ENCODE data around the gene IL12RB2. TPM values are rescaled to one million over a fixed set of nuclear protein-coding genes. Genes with fewer than 3 reads are reported as not detected.

Gene IL12RB2, protein sequence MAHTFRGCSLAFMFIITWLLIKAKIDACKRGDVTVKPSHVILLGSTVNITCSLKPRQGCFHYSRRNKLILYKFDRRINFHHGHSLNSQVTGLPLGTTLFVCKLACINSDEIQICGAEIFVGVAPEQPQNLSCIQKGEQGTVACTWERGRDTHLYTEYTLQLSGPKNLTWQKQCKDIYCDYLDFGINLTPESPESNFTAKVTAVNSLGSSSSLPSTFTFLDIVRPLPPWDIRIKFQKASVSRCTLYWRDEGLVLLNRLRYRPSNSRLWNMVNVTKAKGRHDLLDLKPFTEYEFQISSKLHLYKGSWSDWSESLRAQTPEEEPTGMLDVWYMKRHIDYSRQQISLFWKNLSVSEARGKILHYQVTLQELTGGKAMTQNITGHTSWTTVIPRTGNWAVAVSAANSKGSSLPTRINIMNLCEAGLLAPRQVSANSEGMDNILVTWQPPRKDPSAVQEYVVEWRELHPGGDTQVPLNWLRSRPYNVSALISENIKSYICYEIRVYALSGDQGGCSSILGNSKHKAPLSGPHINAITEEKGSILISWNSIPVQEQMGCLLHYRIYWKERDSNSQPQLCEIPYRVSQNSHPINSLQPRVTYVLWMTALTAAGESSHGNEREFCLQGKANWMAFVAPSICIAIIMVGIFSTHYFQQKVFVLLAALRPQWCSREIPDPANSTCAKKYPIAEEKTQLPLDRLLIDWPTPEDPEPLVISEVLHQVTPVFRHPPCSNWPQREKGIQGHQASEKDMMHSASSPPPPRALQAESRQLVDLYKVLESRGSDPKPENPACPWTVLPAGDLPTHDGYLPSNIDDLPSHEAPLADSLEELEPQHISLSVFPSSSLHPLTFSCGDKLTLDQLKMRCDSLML
- 1.8 TPM for polyA plus RNA-seq (2013, experiment 1 of 4)
- polyA plus RNA-seq (2013, experiment 2 of 4) = 1.1 TPM
- polyA plus RNA-seq (2013, experiment 3 of 4) = 0.59 TPM
- 0.97 TPM for polyA plus RNA-seq (2013, experiment 4 of 4)

DNA sequence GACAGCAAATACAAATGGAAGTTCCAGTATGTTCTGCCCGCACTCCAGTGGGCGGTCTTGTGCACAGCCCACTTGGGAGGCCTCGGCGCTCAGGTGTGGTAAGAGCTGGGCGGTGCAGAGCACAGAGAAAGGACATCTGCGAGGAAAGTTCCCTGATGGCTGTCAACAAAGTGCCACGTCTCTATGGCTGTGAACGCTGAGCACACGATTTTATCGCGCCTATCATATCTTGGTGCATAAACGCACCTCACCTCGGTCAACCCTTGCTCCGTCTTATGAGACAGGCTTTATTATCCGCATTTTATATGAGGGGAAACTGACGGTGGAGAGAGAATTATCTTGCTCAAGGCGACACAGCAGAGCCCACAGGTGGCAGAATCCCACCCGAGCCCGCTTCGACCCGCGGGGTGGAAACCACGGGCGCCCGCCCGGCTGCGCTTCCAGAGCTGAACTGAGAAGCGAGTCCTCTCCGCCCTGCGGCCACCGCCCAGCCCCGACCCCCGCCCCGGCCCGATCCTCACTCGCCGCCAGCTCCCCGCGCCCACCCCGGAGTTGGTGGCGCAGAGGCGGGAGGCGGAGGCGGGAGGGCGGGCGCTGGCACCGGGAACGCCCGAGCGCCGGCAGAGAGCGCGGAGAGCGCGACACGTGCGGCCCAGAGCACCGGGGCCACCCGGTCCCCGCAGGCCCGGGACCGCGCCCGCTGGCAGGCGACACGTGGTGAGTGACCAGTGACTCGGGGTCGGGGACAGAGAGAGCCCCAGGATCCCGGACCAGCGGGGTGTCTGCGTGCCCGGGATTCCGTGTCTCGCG is at the start of gene IL12RB2:
TSS of gene IL12RB2 (plus strand) at position 623 of the 810 bp plus-strand sequence. CDS start 12,496 bp downstream, outside the sequence.
- H3K36me3 ChIP-seq (ENCODE audit: control insufficient read depth, insufficient read depth, low read length) = no peaks in the 10 kb centered on the region
- no peaks in the 10 kb centered on the region for H3K9me3 ChIP-seq (ENCODE audit: control insufficient read depth, low read length)
- WGBS, 2 experiments = 4% methylated on average over 70 to 75 of the region's 75 CpGs
- no peak within 1 kb of the TSS for H3K27ac ChIP-seq (ENCODE audit: insufficient read depth, low read depth, low read length, poor library complexity, severe bottlenecking)
- H3K27me3 ChIP-seq (ENCODE audit: control insufficient read depth, insufficient read depth, low read length, poor library complexity, severe bottlenecking) = peaks cover 28% of the 10 kb centered on the region
- peak within 1 kb of the TSS; percentile 39 for H3K4me3 ChIP-seq (ENCODE audit: insufficient read depth, low read depth, low read length)
- H3K4me1 ChIP-seq (ENCODE audit: control insufficient read depth, insufficient read depth, low read length) = no peaks in the 10 kb centered on the region

GRCh38 chr1:67261680-67262079 is 46.0 kb upstream of the IL12RB2 start:
- 13 to 28% methylated on average over 2 to 3 of the region's 4 CpGs for WGBS, 2 experiments
- H3K4me1 ChIP-seq (ENCODE audit: control insufficient read depth, insufficient read depth, low read length) = no peaks in the 10 kb centered on the region
- no peaks in the 10 kb centered on the region for H3K9me3 ChIP-seq (ENCODE audit: control insufficient read depth, low read length)
- no peak overlapping the region for H3K4me3 ChIP-seq (ENCODE audit: insufficient read depth, low read depth, low read length)
- no peaks in the 10 kb centered on the region for H3K27me3 ChIP-seq (ENCODE audit: control insufficient read depth, insufficient read depth, low read length, poor library complexity, severe bottlenecking)
- H3K36me3 ChIP-seq (ENCODE audit: control insufficient read depth, insufficient read depth, low read length) = no peaks in the 10 kb centered on the region
- H3K27ac ChIP-seq (ENCODE audit: insufficient read depth, low read depth, low read length, poor library complexity, severe bottlenecking) = no peak overlapping the region

- H3K9me3 ChIP-seq (ENCODE audit: control insufficient read depth, low read length) = no peaks in the 10 kb centered on the region
- H3K27me3 ChIP-seq (ENCODE audit: control insufficient read depth, insufficient read depth, low read length, poor library complexity, severe bottlenecking) = no peaks in the 10 kb centered on the region
- no peak overlapping the region for H3K27ac ChIP-seq (ENCODE audit: insufficient read depth, low read depth, low read length, poor library complexity, severe bottlenecking)
- no peaks in the 10 kb centered on the region for H3K4me1 ChIP-seq (ENCODE audit: control insufficient read depth, insufficient read depth, low read length)
- no peaks in the 10 kb centered on the region for H3K36me3 ChIP-seq (ENCODE audit: control insufficient read depth, insufficient read depth, low read length)
- WGBS, 2 experiments = 86 to 100% methylated on average over 1 to 4 of the region's 5 CpGs
- H3K4me3 ChIP-seq (ENCODE audit: insufficient read depth, low read depth, low read length) = no peak overlapping the region
Observed at GRCh38 chr1:67262735-67263134, 44.9 kb upstream of the IL12RB2 start.

- H3K4me1 ChIP-seq (ENCODE audit: control insufficient read depth, insufficient read depth, low read length) = no peaks in the 10 kb centered on the region
- H3K36me3 ChIP-seq (ENCODE audit: control insufficient read depth, insufficient read depth, low read length) = no peaks in the 10 kb centered on the region
- no peak overlapping the region for H3K27ac ChIP-seq (ENCODE audit: insufficient read depth, low read depth, low read length, poor library complexity, severe bottlenecking)
- H3K27me3 ChIP-seq (ENCODE audit: control insufficient read depth, insufficient read depth, low read length, poor library complexity, severe bottlenecking) = no peaks in the 10 kb centered on the region
- no peak overlapping the region for H3K4me3 ChIP-seq (ENCODE audit: insufficient read depth, low read depth, low read length)
- no peaks in the 10 kb centered on the region for H3K9me3 ChIP-seq (ENCODE audit: control insufficient read depth, low read length)
Observed at GRCh38 chr1:67264152-67264551, 43.5 kb upstream of the IL12RB2 start.

DNA sequence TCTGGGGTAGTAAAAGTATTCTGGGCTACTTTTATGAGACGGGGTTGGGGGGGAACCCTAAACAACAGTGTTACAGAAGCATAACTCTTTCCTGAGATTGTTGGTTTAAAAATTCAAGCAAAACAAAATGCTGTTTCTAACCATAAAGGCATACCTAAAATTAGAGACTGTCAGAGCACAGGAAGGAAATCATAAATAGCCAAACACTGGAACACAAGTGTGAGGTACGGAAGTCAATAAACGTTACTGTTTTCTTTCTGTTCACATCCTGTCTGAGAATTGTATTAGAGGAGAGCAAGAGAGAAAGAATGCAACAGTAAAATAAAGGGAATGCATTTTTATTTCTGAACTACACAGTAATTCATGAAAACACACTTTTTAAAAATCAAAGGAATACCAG is 42.8 kb upstream of the IL12RB2 start:
- Histone ChIP-seq H3K27me3 (ENCODE audit: control insufficient read depth, insufficient read depth, low read length, poor library complexity, severe bottlenecking) (no peaks in the 10 kb centered on the region), H3K4me3 (ENCODE audit: insufficient read depth, low read depth, low read length) (no peak overlapping the region), H3K27ac (ENCODE audit: insufficient read depth, low read depth, low read length, poor library complexity, severe bottlenecking) (no peak overlapping the region), H3K36me3 (ENCODE audit: control insufficient read depth, insufficient read depth, low read length) (no peaks in the 10 kb centered on the region), H3K9me3 (ENCODE audit: control insufficient read depth, low read length) (no peaks in the 10 kb centered on the region), H3K4me1 (ENCODE audit: control insufficient read depth, insufficient read depth, low read length) (no peaks in the 10 kb centered on the region)
- WGBS, 2 experiments = 95 to 97% methylated on average over 2 to 3 of the region's 3 CpGs

- H3K9me3 ChIP-seq (ENCODE audit: control insufficient read depth, low read length) = no peaks in the 10 kb centered on the region
- H3K4me3 ChIP-seq (ENCODE audit: insufficient read depth, low read depth, low read length) = no peak overlapping the region
- H3K27ac ChIP-seq (ENCODE audit: insufficient read depth, low read depth, low read length, poor library complexity, severe bottlenecking) = no peak overlapping the region
- H3K4me1 ChIP-seq (ENCODE audit: control insufficient read depth, insufficient read depth, low read length) = no peaks in the 10 kb centered on the region
- H3K36me3 ChIP-seq (ENCODE audit: control insufficient read depth, insufficient read depth, low read length) = no peaks in the 10 kb centered on the region
- H3K27me3 ChIP-seq (ENCODE audit: control insufficient read depth, insufficient read depth, low read length, poor library complexity, severe bottlenecking) = no peaks in the 10 kb centered on the region
- 78 to 100% methylated on average over 2 to 3 of the region's 3 CpGs for WGBS, 2 experiments
Observed at GRCh38 chr1:67269061-67269460, 38.6 kb upstream of the IL12RB2 start.

GRCh38 chr1:67270541-67270940 is 37.1 kb upstream of the IL12RB2 start:
- H3K36me3 ChIP-seq (ENCODE audit: control insufficient read depth, insufficient read depth, low read length) = no peaks in the 10 kb centered on the region
- H3K9me3 ChIP-seq (ENCODE audit: control insufficient read depth, low read length) = no peaks in the 10 kb centered on the region
- WGBS, 2 experiments = 84 to 86% methylated on average over 3 of the region's 3 CpGs
- H3K4me3 ChIP-seq (ENCODE audit: insufficient read depth, low read depth, low read length) = no peak overlapping the region
- no peaks in the 10 kb centered on the region for H3K4me1 ChIP-seq (ENCODE audit: control insufficient read depth, insufficient read depth, low read length)
- H3K27ac ChIP-seq (ENCODE audit: insufficient read depth, low read depth, low read length, poor library complexity, severe bottlenecking) = no peak overlapping the region
- no peaks in the 10 kb centered on the region for H3K27me3 ChIP-seq (ENCODE audit: control insufficient read depth, insufficient read depth, low read length, poor library complexity, severe bottlenecking)

- H3K4me1 ChIP-seq (ENCODE audit: control insufficient read depth, insufficient read depth, low read length) = no peaks in the 10 kb centered on the region
- no peaks in the 10 kb centered on the region for H3K36me3 ChIP-seq (ENCODE audit: control insufficient read depth, insufficient read depth, low read length)
- H3K4me3 ChIP-seq (ENCODE audit: insufficient read depth, low read depth, low read length) = no peak overlapping the region
- H3K27me3 ChIP-seq (ENCODE audit: control insufficient read depth, insufficient read depth, low read length, poor library complexity, severe bottlenecking) = no peaks in the 10 kb centered on the region
- no peak overlapping the region for H3K27ac ChIP-seq (ENCODE audit: insufficient read depth, low read depth, low read length, poor library complexity, severe bottlenecking)
- H3K9me3 ChIP-seq (ENCODE audit: control insufficient read depth, low read length) = no peaks in the 10 kb centered on the region
- WGBS, 2 experiments = 93 to 94% methylated on average over 4 of the region's 4 CpGs
Observed at GRCh38 chr1:67273591-67273990, 34.1 kb upstream of the IL12RB2 start.

DNA sequence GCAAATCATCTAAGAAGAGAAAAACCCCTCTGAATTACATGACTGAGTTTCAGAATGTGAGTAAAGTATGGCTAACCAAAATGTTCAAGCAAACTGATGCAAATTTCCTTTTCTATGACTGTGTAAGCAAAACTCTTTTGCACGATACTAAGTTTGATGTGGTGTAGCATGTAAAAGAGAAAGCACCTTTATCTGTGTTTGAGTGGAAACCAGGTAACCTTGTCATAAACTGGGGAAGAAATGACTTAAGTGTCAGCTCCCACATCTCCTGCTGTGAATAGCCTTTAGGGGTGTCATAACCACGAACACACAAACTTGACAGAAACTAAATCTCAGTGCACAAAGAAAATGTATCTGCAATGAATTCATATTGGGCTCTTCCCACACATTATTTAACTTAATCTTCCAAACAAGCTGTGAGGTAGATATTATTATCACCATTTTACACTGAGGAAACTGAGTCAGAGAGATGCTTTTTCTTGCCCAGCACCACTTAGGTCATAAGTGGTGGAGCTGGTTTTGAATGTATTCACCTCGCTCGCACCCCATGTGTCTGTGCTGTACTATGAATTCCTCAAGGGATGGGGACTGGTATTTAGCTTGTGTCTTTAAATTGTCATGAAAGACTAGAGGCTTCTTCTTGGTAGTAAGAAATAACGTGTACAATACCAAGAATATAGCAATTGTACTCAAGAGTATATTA is 32.9 kb upstream of the IL12RB2 start:
- Histone ChIP-seq H3K36me3 (ENCODE audit: control insufficient read depth, insufficient read depth, low read length) (no peaks in the 10 kb centered on the region), H3K27me3 (ENCODE audit: control insufficient read depth, insufficient read depth, low read length, poor library complexity, severe bottlenecking) (no peaks in the 10 kb centered on the region), H3K4me1 (ENCODE audit: control insufficient read depth, insufficient read depth, low read length) (no peaks in the 10 kb centered on the region), H3K27ac (ENCODE audit: insufficient read depth, low read depth, low read length, poor library complexity, severe bottlenecking) (no peak overlapping the region), H3K9me3 (ENCODE audit: control insufficient read depth, low read length) (no peaks in the 10 kb centered on the region), H3K4me3 (ENCODE audit: insufficient read depth, low read depth, low read length) (no peak overlapping the region)
- 94 to 95% methylated on average over 5 of the region's 5 CpGs for WGBS, 2 experiments
